Left lung (tissue), 8 donors: ENCODE measurements around the gene MALL. TPM values are rescaled to one million over a fixed set of nuclear protein-coding genes. Genes with fewer than 3 reads are reported as not detected.

Source experiments
- microRNA-seq, 2 donors: library from miRNA; unstranded; fragments of <30 nt; microRNA quantifications; one replicate each; pipeline ENCODE4, GENCODE V29; 2019
- polyA plus RNA-seq, 6 donors: library from polyadenylated mRNA; unstranded; fragments of 120-200 nt; gene quantifications; one replicate each; pipeline ENCODE4 v1.2.1, GENCODE V29; 2013; ENCODE audit not compliant: insufficient read length in 6 of 6
- total RNA-seq, 2 donors: library from RNA; stranded (reverse); fragmentation: NEBNext Ultra II Directional; extraction: Animal tissue kit (Norgen Biotek cat#: 25700); gene quantifications; one replicate each; pipeline ENCODE4 v1.2.1, GENCODE V29; 2021
- donor health status: DM: no; HTN: yes; CAD: no.
- donor health status: DM: no; HTN: no; CAD: no.

MALL gene
- total and polyA plus RNA-seq, 8 donors, result 29.3 to 288 (median 48.4) TPM

Small RNAs within 50 kb of the gene (microRNA-seq; reads per million reads assigned to microRNA genes)
- gene MIR4267 (0 reads per million in 2 donors), gene MIR4436B1 (0 reads per million in 2 donors)

Other genes with a start within 250 kb of the MALL start
- 1 to 10 TPM; 1.5 to 1.7 TPM for gene LIMS3, start 217.1 kb downstream of the MALL start, total RNA-seq
- gene LIMS3, start 217.1 kb downstream of the MALL start, polyA plus RNA-seq, result 1 to 10 TPM; 2.4 to 4.7 (median 3.3) TPM
- 1 to 10 TPM; 5.3 to 5.6 TPM for gene NPHP1, start 89.2 kb upstream of the MALL start, total RNA-seq
- 10 to 100 TPM; 11.4 to 19.2 (median 15.7) TPM for gene NPHP1, start 89.2 kb upstream of the MALL start, polyA plus RNA-seq
- gene MTLN, start 96.7 kb upstream of the MALL start, total RNA-seq, result 10 to 100 TPM; 57.0 to 67.8 TPM
- 10 to 100 TPM in 5 of 6 donors, 1 to 10 TPM in 1; 8.0 to 17.5 (median 12.4) TPM for gene MTLN, start 96.7 kb upstream of the MALL start, polyA plus RNA-seq